GM12875 (cell line): Measurements from ENCODE around the gene PADI3.
"Not testable (repeated sequence)": the region's sequence is repeated elsewhere in the genome, so short reads cannot be mapped to it uniquely, and the experiment has no call there.

Experiments
- H3K4me3 ChIP-seq: one replicate; pipeline ENCODE4 v1.5.1; 2011; ENCODE audit warnings: low read depth, low read length, control low read depth
- TF ChIP-seq, protein P1 (sequence below): IDR thresholded peaks from 2 replicates; pipeline ENCODE4 v1.5.1; 2011; ENCODE audit warnings: low read depth, mild to moderate bottlenecking, control low read depth, inconsistent platforms, low read length, moderate library complexity, borderline replicate concordance; ENCODE audit not compliant: insufficient read depth

The PADI3 gene

DNA sequence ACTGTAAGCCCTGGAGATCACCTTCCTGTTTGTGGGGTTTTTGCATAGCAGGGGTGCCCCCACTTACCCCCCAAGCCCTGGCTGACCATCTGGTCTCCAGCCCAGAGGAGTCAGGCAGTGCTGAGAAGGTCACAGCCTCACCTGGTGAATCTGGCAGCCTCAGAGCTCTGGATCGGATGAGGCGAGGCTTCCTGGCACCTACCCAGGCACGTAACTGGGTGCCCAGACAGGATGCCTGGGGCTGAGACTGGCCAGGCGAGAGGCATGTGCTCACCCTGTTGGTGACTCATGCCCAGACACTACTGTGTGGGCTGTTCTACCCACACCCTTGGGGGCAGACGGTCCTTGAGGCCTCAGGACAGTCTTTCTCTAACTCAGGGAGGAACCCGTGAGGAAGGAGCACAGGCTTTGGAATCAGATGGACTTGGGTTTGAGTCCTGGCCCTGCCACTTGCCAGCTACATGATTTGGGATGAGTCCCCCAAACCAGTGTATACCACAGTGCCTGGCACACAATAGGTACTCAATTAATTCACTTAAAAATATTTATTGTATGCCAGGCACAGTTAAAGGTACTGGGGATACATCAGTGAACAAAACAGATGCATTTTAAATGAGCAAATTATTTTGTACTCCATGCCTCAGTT is 15.1 kb upstream of the PADI3 start:
- no peak overlapping the region for H3K4me3 ChIP-seq
- TF ChIP-seq, protein P1, sequence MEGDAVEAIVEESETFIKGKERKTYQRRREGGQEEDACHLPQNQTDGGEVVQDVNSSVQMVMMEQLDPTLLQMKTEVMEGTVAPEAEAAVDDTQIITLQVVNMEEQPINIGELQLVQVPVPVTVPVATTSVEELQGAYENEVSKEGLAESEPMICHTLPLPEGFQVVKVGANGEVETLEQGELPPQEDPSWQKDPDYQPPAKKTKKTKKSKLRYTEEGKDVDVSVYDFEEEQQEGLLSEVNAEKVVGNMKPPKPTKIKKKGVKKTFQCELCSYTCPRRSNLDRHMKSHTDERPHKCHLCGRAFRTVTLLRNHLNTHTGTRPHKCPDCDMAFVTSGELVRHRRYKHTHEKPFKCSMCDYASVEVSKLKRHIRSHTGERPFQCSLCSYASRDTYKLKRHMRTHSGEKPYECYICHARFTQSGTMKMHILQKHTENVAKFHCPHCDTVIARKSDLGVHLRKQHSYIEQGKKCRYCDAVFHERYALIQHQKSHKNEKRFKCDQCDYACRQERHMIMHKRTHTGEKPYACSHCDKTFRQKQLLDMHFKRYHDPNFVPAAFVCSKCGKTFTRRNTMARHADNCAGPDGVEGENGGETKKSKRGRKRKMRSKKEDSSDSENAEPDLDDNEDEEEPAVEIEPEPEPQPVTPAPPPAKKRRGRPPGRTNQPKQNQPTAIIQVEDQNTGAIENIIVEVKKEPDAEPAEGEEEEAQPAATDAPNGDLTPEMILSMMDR: no peak

DNA sequence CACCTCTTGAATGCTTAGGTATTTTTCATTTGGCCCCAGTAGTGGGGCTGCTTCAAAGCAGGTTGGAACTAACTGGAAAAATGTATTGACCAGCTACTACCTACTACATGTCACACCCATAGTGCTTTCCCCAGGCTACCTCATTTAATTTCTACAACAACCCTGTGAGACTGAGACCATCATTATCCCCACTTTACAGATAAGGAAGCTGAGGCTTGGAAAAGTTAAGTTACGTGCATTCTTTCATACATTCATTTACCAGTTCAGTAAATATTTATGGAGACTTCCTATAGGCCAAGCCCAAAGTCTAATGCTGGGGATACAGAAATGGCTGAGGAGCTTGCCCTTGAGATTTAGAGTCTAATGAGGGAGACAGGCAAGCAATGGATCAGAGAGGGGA is 14.5 kb upstream of the PADI3 start:
- TF ChIP-seq, protein P1: no peak
- H3K4me3 ChIP-seq: no peak overlapping the region

DNA sequence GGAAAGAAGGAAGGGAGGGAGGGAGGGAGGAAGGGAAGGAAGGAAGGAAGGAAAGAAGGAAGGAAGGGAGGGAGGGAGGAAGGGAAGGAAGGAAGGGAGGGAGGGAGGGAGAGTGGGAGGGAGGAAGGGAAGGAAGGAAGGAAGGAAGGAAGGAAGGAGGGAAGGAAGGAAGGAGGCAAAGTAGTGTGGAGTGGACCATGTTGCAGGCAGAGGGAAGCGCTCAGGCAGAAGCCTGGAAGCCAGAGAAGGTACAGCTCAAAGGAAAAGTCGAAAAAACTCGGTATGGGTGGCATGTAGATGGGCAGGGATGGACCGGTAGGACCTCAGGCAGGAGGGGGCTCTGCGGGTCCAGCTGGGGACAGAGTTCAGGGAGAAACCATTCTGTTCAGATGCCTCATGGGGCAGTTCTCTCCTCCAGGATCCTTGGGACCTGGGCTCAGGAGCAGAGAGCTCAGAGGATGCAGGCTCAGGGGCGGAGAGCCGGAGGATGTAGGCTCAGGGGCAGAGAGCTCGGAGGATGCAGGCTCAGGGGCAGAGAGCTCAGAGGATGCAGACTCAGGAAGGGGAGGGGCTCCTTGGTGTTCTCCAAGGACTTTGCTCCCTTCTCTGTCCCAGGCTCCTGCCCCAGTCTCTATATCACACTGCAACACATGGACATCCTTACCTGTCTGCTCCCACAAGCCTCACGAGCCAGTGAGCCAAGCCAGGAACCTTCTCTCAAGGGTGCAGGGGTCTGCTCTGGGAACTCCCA is 13.6 kb upstream of the PADI3 start:
- H3K4me3 ChIP-seq: no peak overlapping the region
- TF ChIP-seq, protein P1: no peak

DNA sequence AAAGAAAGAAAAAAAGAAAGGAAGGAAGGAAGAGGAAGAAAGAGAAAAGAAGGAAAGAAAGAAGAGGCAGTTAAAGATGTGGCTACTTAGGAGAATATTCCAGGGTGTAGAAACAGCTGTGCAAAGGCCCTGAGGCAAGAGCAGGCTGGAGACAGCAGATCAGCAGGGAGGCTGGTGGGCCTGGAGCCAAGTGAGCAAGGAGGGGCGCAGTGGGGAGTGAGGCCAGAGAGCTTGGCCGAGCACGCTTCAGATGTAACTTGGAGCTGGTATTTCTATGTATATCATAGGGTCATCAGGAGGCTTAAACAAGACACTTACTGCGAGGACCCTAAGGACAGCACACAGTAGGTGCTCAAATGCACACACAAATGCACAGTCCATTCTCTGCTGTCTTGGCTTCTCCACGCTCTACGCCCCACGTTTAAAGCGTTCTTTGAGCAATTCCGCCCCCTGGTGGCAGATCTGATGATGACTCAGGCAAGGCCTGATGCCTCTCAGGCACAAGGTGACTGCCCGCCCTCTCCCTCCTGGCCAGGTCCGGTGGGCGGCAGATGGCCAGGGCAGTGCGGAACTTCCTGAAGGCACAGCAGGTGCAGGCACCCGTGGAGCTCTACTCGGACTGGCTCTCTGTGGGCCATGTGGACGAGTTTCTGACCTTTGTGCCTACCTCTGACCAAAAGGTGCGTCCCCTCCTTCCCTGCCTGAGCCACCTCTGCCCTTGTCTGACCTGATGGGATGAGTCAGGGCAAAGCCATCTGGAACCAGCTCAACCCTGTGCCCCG is 11.9 kb upstream of the PADI3 start:
- no peak overlapping the region for H3K4me3 ChIP-seq
- TF ChIP-seq, protein P1: peak; percentile 76

DNA sequence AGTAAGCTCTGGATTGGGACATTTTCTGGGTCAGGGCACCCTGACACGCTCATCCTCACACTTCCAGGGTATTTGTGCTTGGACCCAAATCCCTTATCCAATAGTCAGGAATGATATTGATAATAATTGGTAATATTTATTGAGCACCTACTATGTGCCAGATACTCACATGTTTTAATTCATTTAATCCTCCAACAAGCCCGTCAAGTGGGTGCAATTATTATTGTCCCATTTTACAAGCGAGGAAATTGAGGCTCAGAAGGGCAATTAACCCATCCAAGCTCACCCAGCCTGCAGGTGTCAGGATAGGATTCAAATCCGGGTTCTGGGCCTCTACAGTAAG is 11.4 kb upstream of the PADI3 start:
- TF ChIP-seq, protein P1: no peak
- no peak overlapping the region for H3K4me3 ChIP-seq

DNA sequence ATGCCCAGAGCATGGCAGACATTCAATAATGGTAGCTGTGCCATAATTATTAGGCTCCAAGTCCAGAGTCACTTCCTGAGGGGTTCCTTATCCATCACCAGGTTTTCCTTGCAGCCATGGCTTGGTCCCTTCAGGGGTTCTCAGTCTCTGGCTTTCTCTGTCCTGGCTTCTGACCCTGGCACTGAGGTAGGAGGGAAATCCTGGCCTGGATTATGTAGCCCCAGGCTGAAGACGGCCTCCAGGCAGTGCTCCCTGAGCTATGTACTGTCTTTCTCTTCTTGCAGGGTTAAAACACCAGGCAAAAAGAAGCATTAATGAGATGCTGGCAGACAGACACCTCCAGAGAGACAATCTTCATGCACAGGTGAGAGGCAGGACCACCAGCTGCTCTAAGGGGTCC is 9.5 kb upstream of the PADI3 start:
- TF ChIP-seq, protein P1: no peak
- H3K4me3 ChIP-seq: no peak overlapping the region

DNA sequence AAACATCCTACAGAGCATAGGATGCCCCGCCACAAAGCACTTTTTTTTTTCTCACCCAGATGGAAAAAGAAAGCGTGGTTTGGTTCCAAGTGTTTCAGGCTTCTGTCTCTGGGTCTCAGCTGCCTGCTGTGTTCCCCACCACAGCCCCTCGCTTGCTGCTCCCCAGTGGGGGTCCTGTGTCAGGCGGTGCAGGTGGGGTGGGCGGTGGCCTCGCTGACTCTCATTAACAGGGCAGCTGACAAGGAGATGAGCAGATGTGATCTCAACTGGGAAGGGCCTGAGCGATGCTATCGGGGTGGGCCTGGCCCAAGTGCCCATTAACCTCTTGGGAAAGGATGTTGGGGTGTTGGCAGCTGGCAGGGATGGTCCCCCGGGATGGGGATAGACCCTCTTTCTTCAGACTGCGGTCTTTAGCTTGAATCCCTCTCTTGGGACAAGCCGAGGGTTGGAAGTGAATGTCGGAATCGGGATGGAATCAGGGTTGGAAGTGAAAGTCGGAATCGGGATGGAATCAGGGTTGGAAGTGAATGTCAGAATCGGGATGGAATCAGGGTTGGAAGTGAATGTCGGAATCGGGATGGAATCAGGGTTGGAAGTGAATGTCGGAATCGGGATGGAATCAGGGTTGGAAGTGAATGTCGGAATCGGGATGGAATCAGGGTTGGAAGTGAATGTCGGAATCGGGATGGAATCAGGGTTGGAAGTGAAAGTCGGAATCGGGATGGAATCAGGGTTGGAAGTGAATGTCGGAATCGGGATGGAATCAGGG is 7.7 kb upstream of the PADI3 start:
- not testable (repeated sequence) for H3K4me3 ChIP-seq

DNA sequence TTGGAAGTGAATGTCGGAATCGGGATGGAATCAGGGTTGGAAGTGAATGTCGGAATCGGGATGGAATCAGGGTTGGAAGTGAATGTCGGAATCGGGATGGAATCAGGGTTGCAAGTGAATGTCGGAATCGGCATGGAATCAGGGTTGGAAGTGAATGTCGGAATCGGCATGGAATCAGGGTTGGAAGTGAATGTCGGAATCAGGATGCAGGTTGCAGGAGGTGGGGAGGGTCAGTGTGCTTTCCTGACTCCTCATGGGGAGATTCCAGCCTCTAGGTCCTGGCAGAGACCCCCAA is 7.2 kb upstream of the PADI3 start:
- H3K4me3 ChIP-seq: not testable (repeated sequence)
